RCC 7860 (cell line): Measurements from ENCODE around the gene MAGEC3.
"Not testable (repeated sequence)": the region's sequence is repeated elsewhere in the genome, so short reads cannot be mapped to it uniquely, and the experiment has no call there.

Source experiments
- DNase-seq: peaks from one replicate; pipeline ENCODE4 v3.0.0-alpha.2; 2015; ENCODE audit warnings: low spot score
- FAIRE-seq: peaks from 2 replicates; lab custom pipeline; 2012; peaks lifted over from hg19 to GRCh38; lab: Jason Lieb, UNC

Gene MAGEC3, protein sequence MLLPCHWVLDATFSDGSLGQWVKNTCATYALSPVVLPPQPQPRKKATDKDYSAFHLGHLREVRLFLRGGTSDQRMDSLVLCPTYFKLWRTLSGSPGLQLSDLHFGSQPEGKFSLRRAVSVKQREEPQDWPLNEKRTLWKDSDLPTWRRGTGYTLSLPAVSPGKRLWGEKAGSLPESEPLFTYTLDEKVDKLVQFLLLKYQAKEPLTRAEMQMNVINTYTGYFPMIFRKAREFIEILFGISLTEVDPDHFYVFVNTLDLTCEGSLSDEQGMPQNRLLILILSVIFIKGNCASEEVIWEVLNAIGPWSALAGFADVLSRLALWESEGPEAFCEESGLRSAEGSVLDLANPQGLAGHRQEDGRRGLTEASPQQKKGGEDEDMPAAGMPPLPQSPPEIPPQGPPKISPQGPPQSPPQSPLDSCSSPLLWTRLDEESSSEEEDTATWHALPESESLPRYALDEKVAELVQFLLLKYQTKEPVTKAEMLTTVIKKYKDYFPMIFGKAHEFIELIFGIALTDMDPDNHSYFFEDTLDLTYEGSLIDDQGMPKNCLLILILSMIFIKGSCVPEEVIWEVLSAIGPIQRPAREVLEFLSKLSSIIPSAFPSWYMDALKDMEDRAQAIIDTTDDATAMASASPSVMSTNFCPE

DNA sequence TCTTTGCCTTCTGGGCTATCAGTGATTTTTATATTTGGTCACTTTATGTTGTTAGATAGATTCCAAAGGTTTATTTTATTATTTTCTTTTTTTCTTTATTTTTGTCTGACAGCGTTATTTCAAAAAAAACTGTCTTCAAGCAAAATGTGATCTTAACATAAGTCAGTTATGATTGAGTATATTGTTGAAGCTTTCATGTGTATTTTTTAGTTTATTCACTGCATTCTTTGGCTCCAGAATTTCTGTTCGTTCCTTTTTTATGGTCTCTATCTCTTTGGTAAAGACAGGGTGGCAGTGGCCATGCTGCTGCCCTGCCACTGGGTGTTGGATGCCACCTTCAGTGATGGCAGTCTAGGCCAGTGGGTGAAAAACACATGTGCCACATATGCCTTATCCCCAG lies at the start of gene MAGEC3:
Gene MAGEC3 (plus strand): TSS at position 301 of the 400 bp plus-strand sequence. CDS start 0 bp downstream, at position 301.
- DNase-seq (no peak), FAIRE-seq (no peak)

DNA sequence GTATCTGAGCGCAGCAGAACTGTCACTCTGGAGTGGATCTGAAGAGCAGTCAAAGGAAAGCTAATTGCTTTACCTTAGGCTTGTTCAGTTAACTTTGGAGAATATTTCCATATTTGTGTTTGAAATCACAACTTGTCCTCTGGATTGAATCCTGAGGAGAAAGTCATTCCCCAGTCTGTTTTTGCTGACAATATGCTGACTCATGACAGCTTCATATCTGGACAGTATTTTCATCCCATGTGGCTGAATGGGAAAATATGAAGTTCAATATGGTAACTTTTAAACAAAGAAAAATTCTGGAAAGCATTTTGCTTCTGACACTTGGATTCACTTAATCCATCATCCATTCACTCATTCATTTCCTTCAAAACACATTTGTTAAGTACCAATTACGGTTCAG lies 46.3 kb upstream of the MAGEC3 start:
- DNase-seq, result no peak
- FAIRE-seq, result no peak

DNA sequence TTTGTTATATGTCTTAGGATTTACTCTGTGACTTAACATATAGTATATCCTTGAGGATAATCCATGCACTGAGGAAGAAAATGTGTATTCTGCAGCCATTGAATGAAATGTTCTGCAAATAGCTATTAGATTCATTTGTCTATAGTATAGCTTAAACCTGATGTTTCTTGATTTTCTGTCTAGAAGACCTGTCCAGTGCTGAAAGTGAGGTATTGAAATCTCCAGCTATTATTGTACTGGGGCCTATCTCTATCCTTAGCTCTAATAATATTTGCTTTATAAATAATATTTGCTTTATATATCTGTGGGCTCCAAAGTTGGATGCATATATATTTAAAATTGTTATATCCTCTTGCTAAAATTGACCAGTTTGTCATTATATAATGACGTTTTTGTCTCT lies 26.7 kb upstream of the MAGEC3 start:
- DNase-seq, result no peak
- no peak for FAIRE-seq

DNA sequence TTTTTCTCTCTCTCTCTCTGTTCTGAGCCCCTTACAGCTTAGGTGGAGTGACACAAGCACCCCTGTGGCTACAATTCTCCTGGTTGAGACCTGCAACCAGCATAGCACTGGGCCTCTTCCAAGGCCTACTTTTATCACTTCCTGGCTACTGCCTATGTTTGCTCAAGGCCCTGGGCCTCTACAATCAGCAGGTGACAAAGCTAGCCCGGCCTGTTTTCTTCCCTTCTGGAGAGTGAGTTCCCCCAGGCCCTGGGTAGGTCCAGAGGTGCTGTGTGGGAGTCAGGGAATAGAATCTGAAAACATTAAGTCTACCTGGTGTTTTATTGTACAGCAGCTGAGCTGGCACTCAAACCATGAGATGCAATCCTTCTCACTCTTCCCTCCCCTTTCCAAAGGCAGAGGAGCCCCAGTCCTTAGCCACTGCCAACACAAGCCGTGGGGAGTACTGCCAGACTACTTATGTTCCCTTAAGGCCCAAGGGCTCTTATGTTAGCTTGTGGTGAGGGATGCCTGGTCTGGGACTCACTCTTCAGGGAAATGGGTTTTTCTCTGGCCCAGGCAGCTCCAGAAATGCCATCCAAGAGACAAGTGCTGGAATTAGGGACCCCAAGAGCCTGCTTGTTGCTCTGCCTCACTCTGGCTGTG lies 23.8 kb upstream of the MAGEC3 start:
- DNase-seq, result no peak
- FAIRE-seq, result no peak

DNA sequence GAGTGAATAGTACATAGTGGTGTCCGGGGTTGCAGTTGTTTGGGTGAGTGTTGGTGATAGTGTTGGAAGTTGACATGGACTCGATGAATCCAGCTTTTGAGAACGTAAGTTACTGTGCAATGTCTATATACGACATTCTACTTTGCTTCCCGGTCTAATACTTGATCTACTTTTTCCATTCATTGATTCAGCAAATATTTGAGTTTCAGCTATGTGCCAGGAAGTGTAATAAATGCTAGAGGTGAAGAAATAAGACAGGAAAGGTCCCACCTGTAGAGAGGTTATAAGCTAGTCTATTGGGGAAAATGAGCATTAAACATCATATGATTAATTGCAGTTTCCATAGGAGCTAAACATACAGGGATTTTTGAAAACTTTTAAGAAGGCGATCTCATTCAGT lies 22.2 kb upstream of the MAGEC3 start:
- FAIRE-seq, result no peak
- no peak for DNase-seq

DNA sequence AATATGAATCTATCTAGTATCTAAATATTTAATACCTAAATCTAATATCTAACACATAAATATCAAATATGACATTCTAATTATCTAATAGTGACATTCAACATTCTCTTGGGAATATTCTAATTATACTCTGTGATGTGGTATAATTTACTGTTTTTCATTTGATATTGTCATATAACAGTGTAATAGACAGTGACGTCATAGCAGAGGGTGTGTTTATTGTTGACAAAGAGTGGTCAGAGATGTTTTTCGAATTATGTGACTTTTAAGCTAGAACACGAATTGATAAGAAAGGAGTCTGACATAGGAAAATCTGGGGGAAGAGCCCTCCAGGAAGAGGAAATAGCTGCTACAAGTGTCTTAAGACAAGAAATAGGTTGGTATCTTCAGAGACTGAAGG lies 5.9 kb upstream of the MAGEC3 start:
- no peak for DNase-seq
- peak; percentile 62 for FAIRE-seq

DNA sequence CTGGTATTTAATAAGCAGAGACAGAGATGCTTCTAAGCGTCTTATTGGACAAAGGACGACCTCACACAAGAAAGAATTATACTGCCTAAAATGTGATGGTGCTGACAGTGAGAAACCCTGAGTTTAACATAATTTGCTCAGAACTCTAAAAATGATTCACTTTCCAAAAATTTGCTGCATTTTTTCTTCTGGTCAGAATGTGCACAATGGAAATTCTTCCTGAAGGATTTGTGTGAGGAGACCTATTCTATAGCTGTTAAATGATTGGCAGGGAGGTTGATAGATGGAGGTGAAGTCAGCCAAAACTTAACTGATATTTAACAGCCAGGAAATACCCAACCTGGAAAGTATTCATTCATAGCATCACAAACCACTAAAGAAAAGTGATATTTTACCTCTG lies 1.7 kb downstream of the MAGEC3 start:
- FAIRE-seq, result no peak

DNA sequence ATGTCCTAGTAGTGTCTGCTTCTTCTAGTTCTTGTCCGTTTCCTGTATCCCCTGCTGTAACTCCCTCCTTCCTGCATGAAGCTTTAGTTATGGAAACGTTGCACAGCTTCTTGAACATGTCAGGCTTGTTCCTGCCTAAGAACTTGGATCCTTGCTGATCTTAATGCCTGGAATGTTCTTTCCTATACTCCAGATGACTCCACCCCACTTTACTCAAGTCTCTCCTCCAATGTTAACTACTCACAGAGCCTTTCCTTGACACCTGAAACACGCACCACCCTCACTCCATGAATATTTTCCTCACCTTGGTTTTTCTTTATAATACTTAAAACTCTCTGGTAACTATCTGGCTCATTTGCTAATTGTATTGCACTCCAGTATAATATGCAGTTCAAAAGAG lies 19.4 kb downstream of the MAGEC3 start:
- FAIRE-seq (no peak), DNase-seq (no peak)

More for the DNA sequence above, 1.7 kb downstream of the MAGEC3 start:
- no peak for DNase-seq

DNA sequence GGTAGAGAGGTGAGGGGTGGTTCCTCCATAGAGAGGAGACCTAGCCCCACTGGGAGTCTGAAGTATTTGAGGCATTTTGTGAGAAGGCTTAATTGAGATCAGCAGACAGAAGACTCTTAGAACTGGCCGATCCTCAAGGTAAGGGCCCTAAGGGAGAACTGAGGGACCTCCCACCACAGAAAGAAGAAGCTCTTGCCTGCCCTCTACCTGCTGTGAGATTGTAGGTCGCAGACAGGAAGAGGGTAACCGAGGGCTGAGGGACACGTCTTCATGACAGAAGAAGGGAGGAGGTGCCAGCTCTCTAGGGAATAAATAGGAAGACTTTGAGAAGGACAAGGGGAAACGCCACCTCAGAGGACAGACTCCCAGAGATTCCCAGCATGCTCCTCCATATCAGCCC lies 41.5 kb downstream of the MAGEC3 start:
- FAIRE-seq (no peak), DNase-seq (no peak)

DNA sequence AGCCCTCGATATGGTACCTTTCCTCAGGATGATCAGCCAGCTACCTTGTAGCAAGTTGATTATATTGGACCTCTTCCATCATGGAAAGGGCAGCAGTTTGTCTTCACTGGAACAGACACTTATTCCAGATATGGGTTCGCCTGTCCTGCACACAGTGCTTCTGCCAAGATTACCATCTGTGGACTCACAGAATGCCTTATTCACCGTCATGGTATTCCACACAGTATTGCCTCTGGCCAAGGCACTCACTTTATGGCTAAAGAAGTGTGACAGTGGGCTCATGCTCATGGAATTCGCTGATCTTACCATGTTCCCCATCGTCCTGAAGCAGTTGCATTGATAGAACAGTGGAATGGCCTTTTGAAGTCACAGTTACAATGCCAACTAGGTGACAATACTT lies 50.7 kb downstream of the MAGEC3 start:
- FAIRE-seq, DNase-seq: not testable (repeated sequence)

DNA sequence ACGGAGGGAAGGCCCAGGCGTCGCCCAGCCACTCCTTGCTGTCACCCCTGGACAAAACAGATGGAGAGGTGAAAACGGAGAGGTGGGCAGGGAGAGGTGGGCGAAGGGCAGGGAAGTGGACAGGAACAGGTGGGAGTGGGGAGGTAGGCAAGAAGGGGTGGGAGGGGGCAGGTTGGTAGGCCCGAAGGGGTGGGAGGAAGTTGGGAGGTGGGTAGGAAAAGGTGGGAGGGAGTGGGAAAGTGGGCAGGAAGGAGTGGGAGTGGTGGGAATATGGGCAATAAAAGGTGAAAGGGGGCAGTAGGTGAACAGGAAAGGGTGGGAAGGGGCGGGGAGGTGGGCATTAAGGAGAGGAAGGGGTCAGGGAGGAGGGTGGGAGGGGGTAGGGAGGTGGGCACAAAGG lies 56.6 kb downstream of the MAGEC3 start:
- no peak for FAIRE-seq
- no peak for DNase-seq

DNA sequence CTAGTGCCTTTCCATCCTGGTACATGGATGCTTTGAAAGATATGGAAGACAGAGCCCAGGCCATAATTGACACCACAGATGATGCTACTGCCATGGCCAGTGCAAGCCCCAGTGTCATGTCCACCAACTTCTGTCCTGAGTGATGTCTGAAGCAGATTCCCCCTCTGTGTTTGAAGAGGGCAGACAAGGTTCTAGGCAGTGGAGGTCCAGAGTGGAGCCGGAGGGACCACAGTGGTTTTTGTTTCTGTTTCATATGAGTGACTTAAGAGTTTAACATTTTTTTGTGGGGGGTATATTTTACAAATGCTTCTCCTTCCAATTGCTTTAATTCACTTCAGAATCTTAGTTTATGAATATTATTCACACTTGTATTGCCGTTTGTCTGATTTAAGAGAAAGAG lies 59.6 kb downstream of the MAGEC3 start:
- DNase-seq, result no peak
- FAIRE-seq, result no peak

DNA sequence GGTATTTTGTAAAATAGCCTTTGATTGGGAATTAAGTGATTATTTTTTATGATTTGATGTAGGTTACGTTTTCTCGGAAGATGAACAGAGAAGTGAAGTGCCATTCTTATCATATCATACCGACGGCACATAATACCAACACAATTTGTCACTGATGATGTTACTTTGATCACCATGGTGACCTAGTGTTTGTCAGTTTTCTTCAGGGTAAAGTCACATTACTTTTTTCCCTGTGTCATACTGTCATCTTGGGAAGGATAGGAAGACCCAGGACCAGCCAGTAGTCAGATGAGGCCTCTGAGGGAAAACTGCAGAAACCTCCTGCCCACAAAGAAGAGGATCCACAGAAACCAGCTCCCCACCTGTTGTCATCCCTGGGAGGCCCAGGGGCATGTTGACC lies 64.2 kb downstream of the MAGEC3 start:
- DNase-seq (no peak), FAIRE-seq (no peak)

DNA sequence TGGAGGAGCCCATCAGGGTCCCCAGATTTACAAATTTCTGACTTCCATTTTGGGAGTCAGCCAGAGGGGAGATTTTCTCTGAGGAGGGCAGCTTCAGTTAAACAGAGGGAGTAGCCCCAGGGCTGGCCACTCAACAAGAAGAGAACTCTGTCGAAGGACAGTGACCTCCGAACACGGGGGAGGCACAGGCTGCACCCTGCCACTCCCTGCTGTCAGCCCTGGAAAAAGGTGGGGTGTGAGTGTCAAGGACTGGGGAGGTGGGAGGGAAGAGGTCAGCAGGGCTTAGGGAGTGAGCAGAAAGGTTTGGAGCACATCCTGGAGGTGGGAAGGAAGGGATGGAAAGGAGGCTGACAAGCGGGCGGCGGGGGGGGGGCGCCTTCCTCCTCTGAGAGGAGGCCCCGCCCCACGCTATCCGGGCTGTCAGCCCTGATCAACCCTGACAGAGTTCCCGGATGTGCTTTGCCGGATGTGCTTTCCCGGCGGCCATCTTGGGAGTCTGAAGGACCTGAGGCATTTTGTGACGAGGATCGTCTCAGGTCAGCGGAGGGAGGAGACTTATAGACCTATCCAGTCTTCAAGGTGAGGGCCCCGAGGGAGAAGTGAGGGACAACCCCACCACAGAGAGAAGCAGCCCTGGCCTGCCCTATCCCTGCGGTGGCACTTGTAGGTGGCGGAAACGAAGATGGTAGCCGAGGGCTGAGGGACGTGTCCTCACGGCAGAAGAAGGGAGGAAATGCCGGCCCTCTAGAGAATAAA lies 65.5 kb downstream of the MAGEC3 start, which contains the start of gene MAGEC1:
Gene MAGEC1 (plus strand): TSS at position 495 of the 756 bp plus-strand sequence. CDS start 1,179 bp downstream, outside the sequence.
- DNase-seq (no peak), FAIRE-seq (no peak)

DNA sequence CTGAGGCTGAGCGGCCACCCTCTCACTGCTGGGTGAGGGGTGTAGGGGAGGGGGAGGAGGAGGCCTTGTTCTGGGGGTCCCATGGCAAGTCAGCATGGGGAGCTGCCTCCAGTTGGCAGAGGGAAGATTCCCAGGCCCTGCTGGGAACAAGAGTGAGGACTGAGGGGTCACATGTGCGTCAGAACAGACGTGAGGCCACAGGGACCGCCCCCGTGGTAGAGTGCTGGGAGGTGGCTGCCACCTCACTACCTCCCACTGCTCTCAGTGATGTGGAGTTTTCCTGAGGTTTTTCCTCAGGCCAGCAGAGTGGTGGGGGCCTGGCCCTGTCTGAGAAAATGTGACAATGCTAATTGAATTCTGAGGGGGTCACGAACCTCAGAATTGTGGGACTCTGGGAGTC lies 66.1 kb downstream of the MAGEC3 start:
- no peak for DNase-seq
- no peak for FAIRE-seq

DNA sequence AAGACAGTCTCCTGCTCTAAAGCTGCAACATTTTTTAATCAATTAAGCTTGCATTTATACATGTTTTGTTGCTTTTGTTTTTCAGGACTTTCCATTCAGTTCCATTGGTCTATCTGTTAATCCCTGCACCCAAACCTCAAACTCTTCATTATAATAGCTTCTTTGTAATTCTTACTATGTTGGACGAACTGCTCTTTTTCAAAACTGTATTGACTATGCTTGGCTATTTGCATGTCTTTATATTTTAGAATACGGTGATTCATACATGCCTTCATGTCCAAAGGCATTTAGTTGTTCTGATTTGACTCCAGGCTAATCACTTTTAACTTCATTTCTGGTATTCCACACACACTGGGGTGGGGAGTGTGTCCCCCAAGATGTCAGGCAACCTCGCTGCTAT lies 79.7 kb downstream of the MAGEC3 start:
- DNase-seq (no peak), FAIRE-seq (no peak)

DNA sequence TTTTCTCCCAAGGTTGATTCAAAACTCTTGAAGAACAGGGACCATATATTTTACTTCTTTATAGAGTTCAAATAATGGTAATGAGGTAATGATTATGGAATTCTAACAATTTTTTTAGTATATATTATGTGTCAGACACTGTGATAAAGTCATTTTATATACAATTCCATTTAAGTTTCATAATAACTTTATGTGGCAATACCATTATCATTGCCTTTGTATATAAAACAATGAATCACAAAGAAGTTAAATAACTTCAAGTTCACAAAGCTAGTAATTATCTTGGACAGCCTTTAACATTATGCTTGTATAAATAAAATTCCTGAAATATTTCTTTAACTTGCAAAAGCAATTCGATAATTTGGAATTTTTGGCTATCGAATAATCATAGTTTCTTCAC lies 86.2 kb downstream of the MAGEC3 start:
- DNase-seq (no peak), FAIRE-seq (no peak)

DNA sequence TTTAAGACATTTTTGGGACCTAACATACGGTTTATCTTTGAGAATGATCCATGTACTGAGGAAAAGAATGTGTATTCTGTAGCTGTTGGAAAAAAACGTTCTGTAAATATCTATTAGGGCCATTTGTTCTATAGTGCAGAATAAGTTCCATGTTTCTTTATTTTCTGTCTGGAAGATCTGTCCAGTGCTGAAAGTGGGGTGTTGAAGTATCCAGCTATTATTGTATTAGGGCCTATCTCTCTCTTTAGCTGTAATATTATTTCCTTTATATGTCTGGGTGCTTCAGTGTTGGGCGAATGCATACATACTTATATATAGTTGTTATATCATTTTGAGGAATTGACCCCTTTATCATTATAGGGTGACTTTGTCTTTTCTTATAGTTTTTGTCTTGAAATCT lies 90.3 kb downstream of the MAGEC3 start:
- DNase-seq, result no peak
- no peak for FAIRE-seq

DNA sequence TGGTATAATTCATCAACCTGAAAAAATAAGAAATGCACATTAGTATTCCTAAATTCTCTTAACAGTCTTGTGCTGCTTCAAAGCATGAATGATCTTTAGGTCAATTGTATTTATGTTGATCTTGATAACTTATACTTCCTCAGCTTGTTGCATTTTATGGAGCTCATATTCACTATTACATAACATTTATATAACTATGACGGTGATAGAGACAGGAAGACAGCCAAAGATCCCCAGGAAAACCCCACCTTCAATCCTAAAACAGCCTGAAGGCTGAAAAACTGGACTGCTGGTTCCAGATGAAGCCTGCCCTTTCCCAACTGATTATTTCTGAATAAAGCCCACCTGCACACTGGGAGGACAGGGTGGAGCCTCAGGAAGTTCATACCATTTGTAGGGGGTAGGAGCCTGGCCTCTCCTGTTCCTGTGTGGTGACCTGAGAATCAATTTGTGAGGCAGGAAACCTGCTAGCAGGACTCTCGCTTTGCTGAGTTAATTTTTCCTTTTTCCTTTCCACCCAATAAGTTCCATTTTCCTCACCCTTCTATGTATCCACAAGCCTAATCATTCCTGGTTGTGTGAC lies 96.0 kb downstream of the MAGEC3 start:
- DNase-seq (no peak), FAIRE-seq (no peak)

DNA sequence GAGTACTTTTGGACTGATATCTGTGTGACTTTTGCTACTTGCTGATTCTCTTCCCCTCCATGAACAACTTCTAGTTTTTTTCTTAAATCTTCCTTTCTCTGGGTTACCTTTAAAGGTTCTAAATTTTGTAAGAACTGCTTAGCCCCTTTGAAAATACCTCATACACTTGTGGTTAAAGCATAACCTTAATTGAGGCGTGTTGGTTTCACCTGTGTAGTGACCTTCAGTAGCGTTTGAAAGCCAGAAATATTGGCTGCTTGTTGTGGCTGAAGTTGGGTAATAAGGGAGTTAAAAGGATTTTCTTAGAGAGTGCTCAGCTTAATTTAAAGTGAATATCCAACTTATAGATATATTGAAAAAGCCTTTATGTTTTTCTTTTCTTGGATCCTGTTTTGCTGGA lies 97.5 kb downstream of the MAGEC3 start:
- no peak for FAIRE-seq

DNA sequence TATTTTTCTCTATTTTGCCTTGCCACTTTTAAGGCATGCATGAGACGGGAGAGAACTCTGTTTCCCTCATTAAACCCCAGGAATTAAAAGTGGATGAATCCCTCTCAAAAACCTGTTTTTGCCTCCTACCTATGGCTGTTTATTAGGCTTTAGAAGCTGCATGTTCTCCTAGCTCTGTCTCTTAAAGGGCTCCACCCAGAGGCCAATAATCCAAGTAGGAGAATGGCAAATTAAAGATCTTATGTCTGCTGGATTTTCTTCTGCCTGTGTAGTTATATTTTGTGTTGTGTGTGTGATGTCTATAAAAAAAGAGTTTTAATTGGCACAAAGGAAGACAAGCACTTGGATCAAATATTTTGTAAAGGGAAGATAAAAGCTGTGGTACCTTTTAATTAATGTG lies 98.0 kb downstream of the MAGEC3 start:
- no peak for DNase-seq
- FAIRE-seq, result no peak

More for the DNA sequence above, 97.5 kb downstream of the MAGEC3 start:
- no peak for DNase-seq
